HAP-1 (cell line): Measurements from ENCODE around the gene PRR20G.

ENCODE experiments used
- DNase-seq, 2 experiments: peaks; one replicate each; pipeline ENCODE4 v3.0.0-alpha.2; 2016 to 2020; ENCODE audit warnings: low spot score in 2 of 2
- H3K27me3 ChIP-seq: fragments of 250-450 bp; sonication (Bioruptor Pico); 2 replicates; pipeline ENCODE4 v1.5.1; 2020; ENCODE audit warnings: low read depth, mild to moderate bottlenecking, moderate library complexity
- H3K36me3 ChIP-seq: fragments of 250-450 bp; sonication (Bioruptor Pico); replicated peaks from 2 replicates; pipeline ENCODE4 v1.5.1; 2020; ENCODE audit warnings: mild to moderate bottlenecking
- H3K4me1 ChIP-seq: fragments of 250-450 bp; sonication (Bioruptor Pico); 2 replicates; pipeline ENCODE4 v1.5.1; 2020; ENCODE audit warnings: mild to moderate bottlenecking
- H3K4me3 ChIP-seq: fragments of 250-450 bp; sonication (Bioruptor Pico); 2 replicates; pipeline ENCODE4 v1.5.1; 2020; ENCODE audit warnings: mild to moderate bottlenecking, moderate library complexity
- H3K9me3 ChIP-seq: fragments of 250-450 bp; sonication (Bioruptor Pico); 2 replicates; pipeline ENCODE4 v1.5.1; 2020; ENCODE audit warnings: mild to moderate bottlenecking, moderate library complexity
- in situ Hi-C: fragments of 300-500 bp; cut with MboI; formaldehyde crosslinking; loops from 3 replicates; pipeline ENCODE4 v1.14.3; 2020; ENCODE audit warnings: low sequenced_read_pairs, inconsistent platforms, mixed read lengths

Gene PRR20G

GRCh38 chr3:127264794-127265514 is 22.9 kb downstream of the PRR20G start:
- no peak overlapping the region for H3K4me3 ChIP-seq
- DNase-seq: no peak
- no peaks in the 10 kb centered on the region for H3K4me1 ChIP-seq
- no peaks in the 10 kb centered on the region for H3K9me3 ChIP-seq
- no peaks in the 10 kb centered on the region for H3K36me3 ChIP-seq
- in situ Hi-C loops: no loop called here
- H3K27me3 ChIP-seq: no peaks in the 10 kb centered on the region

- no peaks in the 10 kb centered on the region for H3K27me3 ChIP-seq
- no peaks in the 10 kb centered on the region for H3K36me3 ChIP-seq
- DNase-seq: no peak
- no peaks in the 10 kb centered on the region for H3K9me3 ChIP-seq
- H3K4me1 ChIP-seq: no peaks in the 10 kb centered on the region
- in situ Hi-C loops: no loop called here
- H3K4me3 ChIP-seq: no peak overlapping the region
Observed at GRCh38 chr3:127264292-127264691, 23.6 kb downstream of the PRR20G start.

DNA sequence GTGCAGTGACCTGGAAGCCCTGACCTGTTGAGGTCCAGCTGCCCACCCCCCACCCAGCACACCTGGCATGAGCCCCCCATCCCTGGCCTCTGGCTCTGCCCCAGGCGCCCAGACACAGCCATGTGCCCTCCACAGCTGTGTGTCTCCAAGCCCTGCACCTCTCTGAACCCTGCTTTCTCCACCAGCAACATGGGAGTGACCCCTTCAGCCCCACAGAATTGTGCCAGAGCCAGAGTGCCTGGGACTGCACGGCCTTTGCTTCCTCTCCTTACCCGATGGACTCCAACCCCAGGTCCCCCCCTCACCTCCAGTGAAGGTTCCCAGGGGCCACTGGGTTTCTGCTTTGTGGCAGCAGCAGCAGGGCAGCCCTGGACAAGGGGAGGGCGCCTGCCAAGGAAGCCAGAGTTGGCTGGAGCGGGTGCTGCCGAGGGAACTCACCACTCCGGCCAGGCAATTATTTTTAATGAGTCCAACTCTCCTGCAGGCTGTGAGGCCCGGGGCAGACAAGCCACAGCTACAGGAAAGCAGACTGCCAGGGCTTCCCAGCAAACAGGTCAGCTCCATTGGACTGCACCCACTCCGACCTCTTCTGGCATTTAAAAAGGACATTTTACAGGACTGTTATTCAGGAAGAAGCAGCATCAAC is 24.1 kb downstream of the PRR20G start:
- in situ Hi-C loops: no loop called here
- no peak for DNase-seq
- H3K36me3 ChIP-seq: no peaks in the 10 kb centered on the region
- H3K9me3 ChIP-seq: no peaks in the 10 kb centered on the region
- no peaks in the 10 kb centered on the region for H3K4me1 ChIP-seq
- H3K4me3 ChIP-seq: no peak overlapping the region
- no peaks in the 10 kb centered on the region for H3K27me3 ChIP-seq

DNA sequence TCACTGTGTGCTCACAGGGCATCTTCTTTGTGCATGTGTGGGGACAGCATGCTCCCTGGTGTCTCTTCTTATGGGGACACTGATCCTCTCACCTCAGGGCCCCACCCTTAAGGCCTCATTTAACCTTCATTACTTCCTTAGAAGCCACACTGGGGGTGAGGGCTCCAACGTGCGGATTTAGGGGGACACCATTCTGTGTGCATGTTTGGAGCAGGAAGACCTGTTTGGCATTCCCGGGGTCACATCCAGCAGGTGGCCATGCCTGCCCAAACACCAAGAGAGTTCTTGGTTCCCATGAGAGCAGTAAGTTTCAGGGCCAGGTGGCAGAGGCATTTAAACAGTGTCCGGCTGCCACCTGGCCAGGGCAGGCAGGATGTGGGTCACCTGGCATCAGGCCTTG is 24.8 kb downstream of the PRR20G start:
- Histone ChIP-seq H3K27me3 (no peaks in the 10 kb centered on the region), H3K9me3 (no peaks in the 10 kb centered on the region), H3K4me3 (no peak overlapping the region), H3K4me1 (no peaks in the 10 kb centered on the region), H3K36me3 (no peaks in the 10 kb centered on the region)
- in situ Hi-C loops: no loop called here
- DNase-seq: no peak

DNA sequence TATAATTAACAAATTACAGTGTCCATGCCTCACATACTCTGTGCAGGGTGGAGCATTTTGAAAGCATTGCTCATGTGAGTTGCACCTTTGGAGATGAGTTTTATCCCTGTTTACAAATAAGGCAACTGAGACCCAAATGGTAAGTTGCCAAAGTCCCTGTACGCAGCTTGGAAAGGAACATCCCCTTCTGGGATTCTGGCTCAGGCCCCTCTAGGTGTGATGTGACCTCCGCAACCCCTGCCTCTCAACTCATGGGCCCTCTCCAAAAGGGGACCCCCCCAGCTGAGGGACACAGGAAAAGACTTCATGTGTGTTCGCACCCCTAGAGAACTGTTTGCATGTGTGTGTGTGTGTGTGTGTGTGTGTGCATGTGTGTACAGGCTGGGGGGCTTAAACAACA is 25.3 kb downstream of the PRR20G start:
- in situ Hi-C loops: no loop called here
- H3K9me3 ChIP-seq: no peaks in the 10 kb centered on the region
- H3K36me3 ChIP-seq: no peaks in the 10 kb centered on the region
- DNase-seq: no peak
- no peaks in the 10 kb centered on the region for H3K27me3 ChIP-seq
- no peak overlapping the region for H3K4me3 ChIP-seq
- no peaks in the 10 kb centered on the region for H3K4me1 ChIP-seq

DNA sequence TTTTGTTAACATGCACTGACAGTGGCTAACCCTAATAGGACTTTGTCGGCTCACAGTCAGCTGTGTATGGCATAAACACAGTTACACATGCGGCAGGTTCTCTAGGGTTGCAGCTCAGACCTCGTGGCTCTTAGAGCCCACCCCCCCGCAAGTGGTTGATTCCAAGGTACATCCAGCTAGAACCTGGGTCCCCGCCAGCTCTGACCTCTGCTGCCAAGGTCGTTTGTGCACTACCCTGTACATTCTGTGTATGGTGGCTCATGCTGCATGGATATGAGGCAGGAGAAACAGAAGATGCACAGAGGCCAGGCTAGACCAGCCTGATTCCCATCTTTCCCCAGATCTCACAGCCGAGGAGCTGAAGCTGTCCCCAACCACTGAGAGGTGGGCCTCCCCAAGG is 25.9 kb downstream of the PRR20G start:
- Histone ChIP-seq H3K36me3 (no peaks in the 10 kb centered on the region), H3K4me3 (no peak overlapping the region), H3K27me3 (no peaks in the 10 kb centered on the region), H3K4me1 (no peaks in the 10 kb centered on the region), H3K9me3 (no peaks in the 10 kb centered on the region)
- in situ Hi-C loops: no loop called here
- DNase-seq: no peak

GRCh38 chr3:127260826-127261555 is 26.9 kb downstream of the PRR20G start:
- no peaks in the 10 kb centered on the region for H3K9me3 ChIP-seq
- in situ Hi-C loops: no loop called here
- H3K27me3 ChIP-seq: no peaks in the 10 kb centered on the region
- no peak for DNase-seq
- H3K36me3 ChIP-seq: no peaks in the 10 kb centered on the region
- no peak overlapping the region for H3K4me3 ChIP-seq
- H3K4me1 ChIP-seq: no peaks in the 10 kb centered on the region

GRCh38 chr3:127260416-127260815 is 27.4 kb downstream of the PRR20G start:
- in situ Hi-C loops: no loop called here
- Histone ChIP-seq H3K9me3 (no peaks in the 10 kb centered on the region), H3K4me1 (no peaks in the 10 kb centered on the region), H3K36me3 (no peaks in the 10 kb centered on the region), H3K4me3 (no peak overlapping the region), H3K27me3 (no peaks in the 10 kb centered on the region)
- no peak for DNase-seq

GRCh38 chr3:127259882-127260281 is 28.0 kb downstream of the PRR20G start:
- Histone ChIP-seq H3K27me3 (no peaks in the 10 kb centered on the region), H3K4me3 (no peak overlapping the region), H3K4me1 (no peaks in the 10 kb centered on the region), H3K36me3 (no peaks in the 10 kb centered on the region), H3K9me3 (no peaks in the 10 kb centered on the region)
- in situ Hi-C loops: no loop called here
- DNase-seq: no peak

DNA sequence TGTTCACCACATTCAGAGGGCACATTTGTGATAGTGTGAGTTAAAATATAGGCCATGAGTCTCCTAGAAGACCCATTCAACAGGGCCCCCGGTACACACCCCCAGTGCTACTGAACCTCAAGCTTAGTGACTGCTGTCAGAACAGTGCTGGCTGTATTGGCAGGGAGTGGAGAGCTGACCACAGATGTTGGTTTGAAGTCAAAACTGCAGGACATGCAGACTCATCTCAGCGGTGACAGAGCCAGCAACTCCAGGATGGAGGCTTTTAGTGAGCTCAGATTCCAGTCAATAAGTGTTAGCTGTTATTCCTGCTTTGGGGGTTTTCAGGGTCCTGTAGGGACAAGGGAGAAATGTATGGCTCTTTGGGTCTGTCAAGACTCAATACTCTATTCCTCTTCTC is 29.1 kb downstream of the PRR20G start:
- Histone ChIP-seq H3K4me1 (no peaks in the 10 kb centered on the region), H3K27me3 (no peaks in the 10 kb centered on the region), H3K36me3 (no peaks in the 10 kb centered on the region), H3K9me3 (no peaks in the 10 kb centered on the region), H3K4me3 (no peak overlapping the region)
- in situ Hi-C loops: no loop called here
- DNase-seq: no peak

- Histone ChIP-seq H3K36me3 (no peaks in the 10 kb centered on the region), H3K27me3 (no peaks in the 10 kb centered on the region), H3K4me1 (no peaks in the 10 kb centered on the region), H3K4me3 (no peak overlapping the region), H3K9me3 (no peaks in the 10 kb centered on the region)
- in situ Hi-C loops: no loop called here
- DNase-seq: no peak
Observed at GRCh38 chr3:127257351-127257750, 30.5 kb downstream of the PRR20G start.

DNA sequence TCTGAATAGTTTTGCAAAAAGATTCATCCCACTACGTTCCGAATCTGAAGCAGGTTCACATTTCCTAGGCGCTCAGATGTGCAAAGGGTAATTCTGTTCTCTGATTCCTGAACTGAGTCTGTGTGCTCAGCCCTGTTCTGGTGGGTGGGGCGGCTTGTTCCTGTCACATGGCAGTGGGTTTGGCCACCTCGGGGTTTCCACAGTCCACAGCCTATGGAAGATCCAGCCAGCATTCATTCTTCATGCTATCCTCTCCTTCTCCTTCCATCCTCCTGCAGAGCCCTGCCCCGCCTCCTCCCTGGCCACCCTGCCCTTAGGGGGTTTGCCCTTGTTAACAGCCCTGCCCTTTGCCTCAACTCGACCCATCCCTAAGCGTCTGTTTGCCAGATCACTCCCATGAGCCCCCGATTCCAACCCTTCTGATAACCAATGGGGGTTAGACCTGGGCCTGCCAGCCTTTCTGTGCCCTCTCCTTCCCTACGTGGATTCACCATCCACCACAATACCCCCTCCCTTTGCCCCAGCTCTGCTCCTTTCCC is 31.0 kb downstream of the PRR20G start:
- Histone ChIP-seq H3K36me3 (no peaks in the 10 kb centered on the region), H3K9me3 (no peaks in the 10 kb centered on the region), H3K27me3 (no peaks in the 10 kb centered on the region), H3K4me1 (no peaks in the 10 kb centered on the region), H3K4me3 (no peak overlapping the region)
- in situ Hi-C loops: no loop called here
- no peak for DNase-seq

DNA sequence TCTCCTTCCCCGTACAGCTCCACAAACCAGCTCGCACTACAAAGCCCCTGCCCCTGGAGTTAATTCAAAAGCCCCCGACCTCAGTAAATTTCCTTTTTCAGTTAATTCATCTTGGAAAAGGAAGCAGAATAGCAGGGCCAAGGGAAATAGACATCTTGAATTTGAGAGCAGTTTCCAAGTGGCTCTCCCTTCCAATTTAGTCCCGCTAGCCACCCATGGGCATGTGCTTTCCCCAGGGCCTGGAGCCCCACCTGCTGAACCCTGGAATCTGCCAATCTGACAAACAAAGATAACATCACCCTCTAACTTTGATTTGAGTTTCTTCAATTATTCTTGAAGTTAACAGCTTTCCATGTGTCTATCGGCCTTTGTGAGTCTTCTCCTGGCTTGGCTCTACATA is 31.7 kb downstream of the PRR20G start:
- DNase-seq: no peak
- Histone ChIP-seq H3K4me1 (no peaks in the 10 kb centered on the region), H3K4me3 (no peak overlapping the region), H3K9me3 (no peaks in the 10 kb centered on the region), H3K36me3 (no peaks in the 10 kb centered on the region), H3K27me3 (no peaks in the 10 kb centered on the region)
- in situ Hi-C loops: no loop called here

- H3K27me3 ChIP-seq: no peaks in the 10 kb centered on the region
- DNase-seq: no peak
- in situ Hi-C loops: no loop called here
- H3K36me3 ChIP-seq: no peaks in the 10 kb centered on the region
- H3K4me1 ChIP-seq: no peaks in the 10 kb centered on the region
- H3K9me3 ChIP-seq: no peaks in the 10 kb centered on the region
- no peak overlapping the region for H3K4me3 ChIP-seq
Observed at GRCh38 chr3:127255516-127255915, 32.3 kb downstream of the PRR20G start.
